NCI-H82 treated with DMSO at 0.1 percent for 48 hours (cell line): ENCODE results near the gene PLXND1.

Source experiments
- DNase-seq: peaks from one replicate; lab custom pipeline; 2025; ENCODE audit not compliant: unreplicated experiment; lab: John Stamatoyannopoulos, UW

Gene PLXND1

GRCh38 chr3:129629011-129629410 lies 22.5 kb upstream of the PLXND1 start:
- DNase-seq: no peak

- no peak for DNase-seq
These were observed 21.7 kb upstream of the PLXND1 start for GRCh38 chr3:129628169-129628522.

GRCh38 chr3:129627350-129628168 lies 21.1 kb upstream of the PLXND1 start:
- peak; percentile 74 for DNase-seq

DNA sequence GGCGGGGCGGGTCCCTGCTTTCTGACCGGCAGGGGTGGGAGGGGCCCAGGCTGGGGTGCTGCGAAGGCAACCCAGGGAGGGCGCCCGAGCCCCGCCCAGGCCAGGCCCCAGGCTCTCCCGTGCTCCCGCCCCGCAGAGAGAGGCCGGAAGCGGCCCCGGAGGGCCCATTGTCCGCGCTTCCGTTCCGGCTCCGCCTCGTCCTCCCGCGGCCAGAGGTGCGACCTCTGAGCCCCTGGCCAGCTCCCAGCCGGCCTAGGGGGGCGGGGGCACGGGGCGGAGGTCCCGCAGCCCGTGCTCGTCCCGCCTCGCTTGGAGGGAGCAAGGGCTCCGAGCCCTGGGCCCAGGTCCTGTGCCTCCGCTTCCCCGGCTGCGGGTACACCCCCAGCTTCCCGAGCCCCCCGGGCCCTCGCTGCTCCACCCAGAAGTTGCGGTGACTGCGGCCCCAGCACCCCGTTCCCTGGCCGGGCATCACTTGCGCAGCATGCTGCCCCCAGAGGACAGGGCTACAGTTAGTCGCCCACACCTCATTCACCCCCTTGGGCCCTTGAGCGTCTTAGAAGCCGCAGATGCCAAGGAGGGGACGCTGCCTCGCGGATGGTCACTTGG lies 20.4 kb upstream of the PLXND1 start:
- no peak for DNase-seq

DNA sequence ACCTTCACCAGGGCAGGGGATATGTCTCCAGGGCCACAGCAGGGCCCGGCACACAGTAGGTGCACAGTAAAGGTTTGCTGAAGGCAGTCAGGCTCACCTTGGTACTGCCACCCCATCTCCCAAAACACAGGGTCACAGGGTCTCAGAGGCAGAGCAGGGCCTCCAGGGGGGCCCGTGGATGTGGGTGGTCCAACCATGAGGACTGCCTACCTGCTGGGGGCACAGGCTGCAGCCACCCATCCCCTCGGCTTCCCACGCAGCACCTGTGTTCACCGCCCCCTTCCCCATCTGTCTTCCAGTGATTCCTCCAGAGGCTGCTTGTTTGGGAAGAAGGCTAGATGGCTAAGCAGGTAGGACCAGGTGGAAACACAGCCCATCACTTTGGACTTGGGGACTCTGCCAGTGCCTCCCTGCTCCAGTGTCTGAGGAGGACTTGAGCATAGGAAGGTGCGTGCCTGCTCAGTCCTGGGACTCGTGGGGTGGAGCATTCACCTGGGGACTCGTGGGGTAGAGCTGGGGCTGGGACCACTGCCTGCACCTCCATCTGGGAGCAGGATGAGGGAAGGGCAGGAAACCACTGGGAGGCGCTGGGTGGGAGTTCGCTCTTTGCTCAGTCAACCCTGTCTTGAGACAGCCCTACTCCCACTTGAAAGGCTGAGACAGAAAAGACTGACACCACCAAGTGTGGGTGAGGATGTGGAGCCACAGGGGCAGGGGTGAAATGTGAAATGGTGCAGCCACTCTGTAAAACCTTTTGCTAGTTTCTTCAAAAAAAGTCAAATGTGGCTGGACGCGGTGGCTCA lies 18.8 kb upstream of the PLXND1 start:
- DNase-seq: no peak

DNA sequence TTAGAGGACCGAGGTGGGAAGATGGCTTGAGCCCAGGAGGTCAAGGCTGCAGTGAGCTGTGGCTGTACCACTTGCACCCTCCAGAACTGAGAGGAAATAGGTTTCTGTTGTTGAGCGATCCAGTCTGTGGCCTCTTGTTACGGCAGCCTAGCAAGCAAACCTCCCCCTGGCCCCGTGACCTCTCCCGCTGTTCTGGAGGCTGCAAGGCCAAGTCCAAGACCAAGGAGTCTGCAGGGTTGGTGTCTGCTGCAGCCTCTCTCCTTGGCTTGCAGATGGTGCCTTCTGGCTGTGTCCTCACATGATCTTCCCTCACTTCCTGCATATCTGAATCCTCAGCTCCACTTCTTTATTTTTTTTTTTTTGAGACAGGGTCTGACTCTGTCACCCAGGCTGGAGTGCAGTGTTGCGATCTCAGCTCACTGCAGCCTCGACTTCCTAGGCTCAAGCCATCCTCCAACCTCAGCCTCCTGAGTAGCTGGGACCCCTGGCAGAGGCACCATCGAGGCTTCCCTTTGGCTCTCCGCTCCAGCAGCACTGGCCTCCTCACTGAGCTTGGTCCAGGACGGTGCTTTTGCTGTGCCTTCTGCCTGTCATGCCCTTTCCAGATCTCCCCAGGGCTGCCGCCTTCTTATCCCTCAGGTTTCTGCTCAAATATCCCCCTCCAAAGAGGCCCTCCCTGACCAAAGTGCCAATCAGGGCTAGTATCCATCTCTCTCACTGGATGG lies 18.0 kb upstream of the PLXND1 start:
- DNase-seq: no peak

DNA sequence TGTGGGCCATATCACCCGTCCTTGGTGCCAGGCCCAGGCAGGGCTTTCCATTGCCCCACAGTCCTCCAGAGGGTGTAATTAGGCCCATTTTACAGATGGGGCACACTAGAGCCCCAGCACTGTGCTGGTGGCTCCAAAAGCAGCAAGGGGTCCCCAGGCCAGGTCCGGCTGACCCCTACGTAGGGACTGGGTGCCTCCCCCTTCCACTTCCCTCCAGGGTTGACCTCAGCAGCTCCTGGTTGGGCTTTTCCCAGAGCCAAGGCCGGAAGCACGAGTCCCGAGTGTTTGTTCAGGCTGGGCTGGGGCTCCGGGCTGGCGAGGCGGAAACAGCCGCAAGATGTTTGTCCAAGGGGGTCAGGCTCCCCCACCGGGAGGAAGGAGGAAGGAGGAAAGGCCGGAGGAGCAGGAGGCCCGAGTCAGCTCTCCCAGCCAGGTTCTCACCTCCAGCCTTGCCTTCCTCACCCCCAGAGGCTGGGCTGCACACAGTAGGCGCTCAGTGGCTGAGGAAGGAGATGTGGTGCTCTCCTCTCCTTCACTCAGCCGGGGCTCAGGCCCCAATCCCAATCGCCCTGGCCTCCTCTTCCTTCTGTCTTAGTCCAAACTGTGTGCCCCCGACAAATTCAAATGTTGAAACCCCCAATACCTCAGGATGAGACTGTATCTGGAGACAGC lies 17.1 kb upstream of the PLXND1 start:
- no peak for DNase-seq

DNA sequence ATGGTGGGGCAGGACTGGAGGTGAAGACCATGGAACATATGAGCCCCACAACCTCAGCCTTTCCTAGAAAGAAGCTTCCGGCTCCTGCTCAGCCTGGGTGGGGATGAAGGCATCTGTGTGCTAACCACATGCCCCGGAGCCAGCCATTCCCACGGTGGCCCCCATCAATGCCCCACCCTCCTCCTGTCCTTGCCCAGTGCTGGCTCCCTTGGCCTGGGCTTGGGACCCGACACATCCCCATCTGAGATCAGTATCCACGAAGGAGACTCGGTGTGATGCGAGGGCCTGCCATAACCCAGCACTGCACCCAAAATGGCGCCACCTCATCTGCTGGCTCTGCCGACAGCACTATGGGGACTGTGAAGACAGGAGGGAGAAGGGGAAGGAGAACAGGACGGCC lies 16.5 kb upstream of the PLXND1 start:
- DNase-seq: no peak

DNA sequence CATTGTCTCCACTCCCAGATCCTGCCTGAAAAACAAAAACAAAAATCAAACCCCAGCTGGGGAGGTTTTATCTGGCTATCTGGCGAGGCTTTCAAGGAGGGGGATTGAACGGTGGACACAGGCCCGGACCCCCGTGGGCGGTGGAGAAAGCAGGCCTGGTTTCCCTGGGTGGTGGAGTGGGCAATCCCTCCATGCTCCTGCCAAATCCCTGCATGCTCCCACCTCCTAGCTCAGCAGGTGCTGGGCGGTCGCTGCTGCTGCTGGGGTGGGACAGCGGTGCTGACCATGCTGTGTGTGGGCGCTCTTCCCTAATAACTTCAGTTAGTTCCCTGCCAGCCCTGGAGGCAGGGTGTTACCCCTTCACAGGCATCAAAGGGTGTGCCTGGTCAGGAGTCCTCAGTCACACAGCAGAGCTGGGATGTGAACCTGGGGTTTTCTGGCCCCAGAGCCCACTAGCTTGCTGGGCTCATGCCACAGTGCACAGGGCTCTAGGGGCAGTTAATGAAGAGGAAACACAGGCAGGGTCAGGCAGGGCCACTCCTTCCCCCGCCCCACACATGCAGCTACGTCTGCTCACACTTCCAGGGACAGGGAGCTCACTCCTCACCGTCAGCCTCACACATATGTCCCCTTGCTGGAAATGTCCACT lies 15.9 kb upstream of the PLXND1 start:
- DNase-seq: no peak

DNA sequence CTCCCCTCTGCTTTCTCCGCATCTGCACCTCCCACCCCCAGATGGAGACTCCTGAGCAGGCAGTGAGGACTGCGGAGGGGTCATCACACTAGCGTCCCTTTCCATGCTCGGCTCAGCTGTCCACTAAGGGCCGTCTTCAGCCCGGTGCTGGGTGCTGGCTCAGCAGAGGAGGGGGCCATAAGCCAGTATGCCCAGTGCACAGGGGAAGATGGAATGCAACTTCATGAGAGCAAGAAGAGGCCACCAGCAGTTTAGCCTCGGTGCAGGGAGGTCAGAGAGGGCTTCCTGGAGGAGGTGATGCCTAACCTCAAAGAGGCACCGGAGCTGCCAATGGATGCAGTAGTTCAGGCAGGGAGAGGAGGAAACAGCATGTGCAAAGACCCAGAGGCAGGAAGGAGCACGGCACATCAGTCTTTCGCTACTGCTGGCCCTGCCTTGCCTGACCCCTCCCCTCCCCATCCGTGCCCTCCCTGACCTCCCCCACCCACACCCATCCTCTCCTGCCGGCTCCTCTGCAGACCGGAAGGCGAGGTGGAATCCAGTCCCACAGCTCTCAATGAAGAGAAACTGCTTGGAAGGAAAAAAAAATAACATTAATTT lies 15.2 kb upstream of the PLXND1 start:
- no peak for DNase-seq

DNA sequence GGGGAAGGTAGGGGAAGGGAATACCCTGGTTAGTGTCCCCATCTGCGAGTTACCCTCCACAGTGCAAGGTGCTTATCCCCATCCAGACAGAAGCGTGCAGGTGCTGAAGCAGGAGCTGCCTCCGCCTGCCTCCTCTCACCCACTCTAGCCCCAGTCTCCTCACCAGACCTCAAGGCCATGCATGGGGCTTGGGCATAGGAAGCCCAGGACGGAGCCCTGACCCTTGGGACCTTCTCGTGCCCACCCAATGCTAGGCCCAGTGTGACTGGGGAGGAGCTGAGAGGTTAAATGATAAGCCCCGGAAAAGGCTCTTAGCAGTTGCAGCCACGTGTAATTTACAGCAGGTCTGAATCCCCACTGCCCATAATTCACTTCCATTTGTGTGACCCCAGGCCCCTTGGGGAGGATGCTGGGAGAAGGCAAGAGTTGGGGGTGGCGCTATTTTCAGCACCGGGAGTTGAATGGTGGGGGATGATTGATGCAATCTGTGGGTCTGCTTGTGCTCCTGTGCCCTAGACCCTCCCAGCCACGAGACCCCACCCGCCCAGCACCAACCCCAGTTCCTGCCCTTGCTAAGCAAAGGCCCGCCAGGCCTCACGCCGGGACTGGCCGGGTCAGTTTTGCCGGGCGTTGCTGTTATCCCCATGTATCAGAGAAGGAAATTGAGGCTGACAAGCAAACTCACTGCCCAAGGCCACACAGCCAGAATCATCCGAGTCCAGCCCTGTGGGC lies 14.5 kb upstream of the PLXND1 start:
- DNase-seq: no peak

- no peak for DNase-seq
These were observed 13.3 kb upstream of the PLXND1 start for GRCh38 chr3:129619726-129620162.

DNA sequence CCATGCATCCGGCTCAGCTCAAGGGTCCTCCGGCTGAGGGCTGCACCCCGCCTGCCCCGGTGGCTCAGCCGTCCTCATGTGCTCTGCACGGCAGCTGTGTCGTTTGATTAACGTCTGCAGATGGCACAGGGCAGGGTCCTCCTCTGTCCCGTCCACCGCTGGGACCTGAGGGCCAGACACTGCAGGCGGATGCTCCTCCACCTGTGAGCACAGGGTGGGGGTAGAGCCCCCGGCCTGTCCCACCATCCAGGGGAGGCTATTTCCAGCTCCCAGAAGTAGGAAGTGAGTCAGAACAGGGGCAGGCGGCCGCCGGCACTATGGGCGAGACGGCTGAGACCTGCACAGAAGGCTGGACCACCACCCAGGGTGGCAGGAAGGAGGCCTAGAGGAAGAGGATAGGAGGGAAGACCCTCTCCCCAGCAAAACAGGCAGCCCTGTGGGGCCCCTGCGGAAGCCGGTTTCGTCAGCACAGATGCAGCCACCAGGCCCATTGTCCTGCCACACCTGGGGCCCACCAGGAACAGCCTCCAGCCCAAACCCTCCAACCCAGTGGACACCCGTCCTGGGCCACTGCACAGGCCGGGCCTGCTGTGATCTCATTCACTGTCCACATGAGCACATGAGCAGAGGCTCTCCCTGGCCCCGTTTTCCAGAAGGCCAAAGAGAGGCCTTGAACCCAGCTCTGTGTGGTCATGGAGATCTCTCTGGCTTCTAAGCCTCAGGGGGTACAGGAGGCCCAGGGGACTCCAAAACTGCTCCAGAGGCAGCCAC lies 12.6 kb upstream of the PLXND1 start:
- DNase-seq: no peak

DNA sequence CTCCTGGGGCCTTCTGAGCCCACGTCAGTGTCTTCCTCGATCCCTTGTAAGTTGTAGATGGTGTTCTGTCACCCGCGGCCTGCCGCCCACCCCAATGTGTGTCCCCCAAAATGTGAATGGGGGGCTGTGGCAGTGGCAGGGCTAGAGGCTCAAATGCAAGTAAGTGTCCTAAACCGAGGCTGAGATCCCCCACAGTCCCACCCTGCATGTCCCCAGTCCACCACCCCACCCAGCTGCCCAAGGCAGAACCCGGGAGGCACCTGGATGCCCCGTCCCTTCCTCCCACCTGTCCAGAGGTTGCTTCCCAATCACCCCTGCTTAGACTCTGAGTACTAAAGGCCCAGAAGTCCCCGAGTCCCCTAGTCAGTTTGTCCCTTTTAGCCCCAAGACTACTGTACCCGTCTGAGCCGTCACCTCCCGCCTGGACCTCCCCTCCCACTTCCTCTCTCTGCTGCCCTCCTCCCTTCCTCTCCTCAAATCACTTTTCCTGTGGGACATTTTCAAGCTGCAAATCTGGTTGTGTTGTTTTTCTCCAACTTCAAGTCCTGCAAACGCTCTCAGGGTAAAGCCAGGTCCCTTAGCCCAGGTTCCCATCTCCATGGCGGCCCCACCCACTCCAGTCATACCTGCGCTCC lies 11.8 kb upstream of the PLXND1 start:
- no peak for DNase-seq

DNA sequence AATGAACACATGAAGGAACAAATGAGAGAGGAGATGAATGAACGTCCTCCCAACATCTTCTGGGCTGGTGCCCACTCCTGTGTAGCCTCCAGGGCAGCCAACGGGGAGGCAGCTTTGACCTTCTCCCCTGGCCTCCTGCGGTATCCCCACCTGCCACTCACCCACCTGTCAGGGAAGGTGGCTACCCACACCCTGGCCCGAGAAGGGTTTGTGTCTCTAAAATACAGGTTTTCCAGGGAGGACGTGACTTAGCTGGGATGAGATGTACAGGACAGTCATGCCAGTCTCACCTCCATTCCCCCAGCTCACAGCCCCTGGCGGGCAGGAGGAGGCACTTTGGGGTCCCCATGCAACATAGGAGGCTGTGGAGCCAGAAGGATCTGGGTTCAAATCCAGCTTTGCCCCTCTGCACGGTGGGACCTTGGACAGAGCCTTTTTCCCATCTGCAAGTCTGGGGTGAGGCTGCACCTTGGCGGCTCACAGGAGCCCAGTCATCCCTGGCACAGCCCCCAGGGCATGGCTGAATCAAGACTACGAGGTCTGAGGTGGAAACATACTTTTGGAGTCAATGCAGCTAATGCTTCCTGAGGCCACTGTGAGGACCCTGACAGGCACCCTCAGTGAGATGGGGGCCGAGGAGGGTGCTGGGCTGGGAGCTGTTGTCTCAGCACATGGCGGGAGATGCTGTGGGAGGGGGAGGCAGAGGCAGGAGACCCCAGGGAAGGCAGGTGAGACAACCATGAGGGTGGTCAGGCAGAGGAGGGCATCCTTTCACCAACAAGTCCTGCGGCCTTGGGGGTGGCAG lies 11.1 kb upstream of the PLXND1 start:
- DNase-seq: no peak

- no peak for DNase-seq
These were observed 10.2 kb upstream of the PLXND1 start for GRCh38 chr3:129616713-129617112.

- no peak for DNase-seq
These were observed 9.8 kb upstream of the PLXND1 start for GRCh38 chr3:129616291-129616690.
